Peyer's patch (tissue), 4 donors: Measurements from ENCODE around the gene RTN4. TPM values are rescaled to one million over a fixed set of nuclear protein-coding genes. Genes with fewer than 3 reads are reported as not detected.

Experiments
- DNase-seq, 3 donors: peaks; one replicate each; pipeline ENCODE4 v3.0.0-alpha.2; 2017 to 2019
- H3K27ac ChIP-seq, 4 donors: fragments of 200-600 bp; sonication (generic); one replicate each; pipeline ENCODE4 v1.5.1; 2016 to 2019
- H3K27me3 ChIP-seq, 2 donors: fragments of 200-600 bp; sonication (generic); one replicate each; pipeline ENCODE4 v1.5.1; 2019
- H3K36me3 ChIP-seq, 3 donors: fragments of 200-600 bp; sonication (generic); one replicate each; pipeline ENCODE4 v1.5.1; 2016 to 2019
- H3K4me1 ChIP-seq, 4 donors: fragments of 200-600 bp; sonication (generic); one replicate each; pipeline ENCODE4 v1.5.1; 2016 to 2019
- H3K4me3 ChIP-seq, 4 donors: fragments of 200-600 bp; sonication (generic); 1 replicate in 3 of 4; 2 replicates in 1 of 4; pipeline ENCODE4 v1.5.1; 2016 to 2019; ENCODE audit warnings: mild to moderate bottlenecking in 1 of 4
- H3K9me3 ChIP-seq, 4 donors: fragments of 200-600 bp; sonication (generic); one replicate each; pipeline ENCODE4 v1.5.1; 2016 to 2019; ENCODE audit warnings: mild to moderate bottlenecking in 1 of 4
- CTCF ChIP-seq, 6 experiments: fragments of 450-650 bp in 4 of 6; fragments of 200-600 bp in 2 of 6; sonication (generic) in 1 of 6; IDR thresholded peaks; one replicate each; pipeline ENCODE4 v1.5.1; 2017 to 2019; ENCODE audit warnings: antibody characterized with exemption in 6 of 6, mild to moderate bottlenecking in 3 of 6, moderate library complexity in 1 of 6
- POLR2A ChIP-seq, 2 donors: fragments of 450-650 bp; IDR thresholded peaks; one replicate each; pipeline ENCODE4 v1.5.1; 2017; ENCODE audit warnings: antibody characterized with exemption in 2 of 2, mild to moderate bottlenecking in 2 of 2, moderate library complexity in 2 of 2
- total RNA-seq, 4 donors: library from RNA; depleted of rRNA; stranded (reverse); fragments of >200 nt; gene quantifications; one replicate each; pipeline ENCODE4 v1.1.0, GENCODE V29; 2016

Gene RTN4
- total RNA-seq, 4 donors from 2014 or later: 140 to 313 (median 195) TPM

GRCh38 chr2:55022476-55022875, 27.8 kb downstream of the RTN4 start:
- no peak overlapping the region for H3K4me3 ChIP-seq

GRCh38 chr2:55019526-55020258, 30.6 kb downstream of the RTN4 start:
- no peak overlapping the region for H3K27ac ChIP-seq
- no peak for DNase-seq
- no peak overlapping the region for H3K4me3 ChIP-seq
- peaks cover 0 to 6% (median 0%) of the 10 kb centered on the region in 3 donors for H3K36me3 ChIP-seq
- TF ChIP-seq CTCF (IDR thresholded peaks at IDR 0.05): no peak
- TF ChIP-seq POLR2A (IDR thresholded peaks at IDR 0.05): no peak
- no peaks in the 10 kb centered on the region for H3K27me3 ChIP-seq
- H3K9me3 ChIP-seq: no peaks in the 10 kb centered on the region
- peaks cover 0 to 6% (median 0%) of the 10 kb centered on the region in 4 donors for H3K4me1 ChIP-seq

More at GRCh38 chr2:55022476-55022875, 27.8 kb downstream of the RTN4 start:
- DNase-seq: no peak
- Histone ChIP-seq H3K9me3 (no peaks in the 10 kb centered on the region), H3K27ac (no peak overlapping the region), H3K36me3 (peaks cover 0 to 6% (median 0%) of the 10 kb centered on the region in 3 donors), H3K27me3 (no peaks in the 10 kb centered on the region), H3K4me1 (peaks cover 0 to 6% (median 0%) of the 10 kb centered on the region in 4 donors)
- TF ChIP-seq CTCF (IDR thresholded peaks at IDR 0.05): no peak

GRCh38 chr2:55018619-55019018, 31.6 kb downstream of the RTN4 start:
- TF ChIP-seq CTCF (IDR thresholded peaks at IDR 0.05): no peak
- TF ChIP-seq POLR2A (IDR thresholded peaks at IDR 0.05): no peak
- peaks cover 0 to 6% (median 0%) of the 10 kb centered on the region in 3 donors for H3K36me3 ChIP-seq
- H3K27ac ChIP-seq: no peak overlapping the region
- DNase-seq: no peak
- no peak overlapping the region for H3K4me3 ChIP-seq
- H3K9me3 ChIP-seq: no peaks in the 10 kb centered on the region
- H3K4me1 ChIP-seq: peaks cover 0 to 9% (median 0%) of the 10 kb centered on the region in 4 donors
- H3K27me3 ChIP-seq: no peaks in the 10 kb centered on the region

GRCh38 chr2:55017880-55018279, 32.4 kb downstream of the RTN4 start:
- no peak overlapping the region for H3K27ac ChIP-seq
- DNase-seq: no peak
- peaks cover 0 to 9% (median 0%) of the 10 kb centered on the region in 4 donors for H3K4me1 ChIP-seq
- no peaks in the 10 kb centered on the region for H3K9me3 ChIP-seq
- H3K36me3 ChIP-seq: peaks cover 0 to 6% (median 0%) of the 10 kb centered on the region in 3 donors
- H3K27me3 ChIP-seq: no peaks in the 10 kb centered on the region
- no peak for TF ChIP-seq POLR2A (IDR thresholded peaks at IDR 0.05)
- TF ChIP-seq CTCF (IDR thresholded peaks at IDR 0.05): no peak
- no peak overlapping the region for H3K4me3 ChIP-seq

- no peaks in the 10 kb centered on the region for H3K27me3 ChIP-seq
- H3K4me3 ChIP-seq: no peak overlapping the region
- H3K27ac ChIP-seq: no peak overlapping the region
- H3K9me3 ChIP-seq: no peaks in the 10 kb centered on the region
- DNase-seq: no peak
- H3K36me3 ChIP-seq: peaks cover 0 to 6% (median 0%) of the 10 kb centered on the region in 3 donors
- H3K4me1 ChIP-seq: peaks cover 0 to 13% (median 0%) of the 10 kb centered on the region in 4 donors
- TF ChIP-seq CTCF (IDR thresholded peaks at IDR 0.05) (no peak), POLR2A (IDR thresholded peaks at IDR 0.05) (no peak)
These were observed 32.8 kb downstream of the RTN4 start for GRCh38 chr2:55017428-55017827.
